Mucosa of descending colon (tissue), 3 donors: Measurements from ENCODE around the gene PDE6C. TPM values are rescaled to one million over a fixed set of nuclear protein-coding genes. Genes with fewer than 3 reads are reported as not detected.

ENCODE experiments used
- ATAC-seq: fragments of 200-7000 bp; cut with Tn5 transposase; one replicate; pipeline ENCODE4 v1.9.1; 2020; ENCODE audit warnings: mild to moderate bottlenecking, moderate library complexity
- DNase-seq, 3 donors: peaks; one replicate each; pipeline ENCODE4 v3.0.0-alpha.2; 2020
- H3K36me3 ChIP-seq: fragments of 200-600 bp; one replicate; pipeline ENCODE4 v1.8.0; 2021; ENCODE audit warnings: low read depth, mild to moderate bottlenecking
- H3K4me1 ChIP-seq: fragments of 200-600 bp; one replicate; pipeline ENCODE4 v1.8.0; 2021; ENCODE audit warnings: low read depth, mild to moderate bottlenecking
- H3K4me3 ChIP-seq: fragments of 200-600 bp; one replicate; pipeline ENCODE4 v1.8.0; 2021; ENCODE audit warnings: mild to moderate bottlenecking
- H3K9me3 ChIP-seq: fragments of 200-600 bp; one replicate; pipeline ENCODE4 v1.8.0; 2021; ENCODE audit warnings: mild to moderate bottlenecking
- intact Hi-C, 2 donors: fragments of 100-400 bp; cut with DNase I in 1 of 2; cut with micrococcal nuclease in 1 of 2; formaldehyde crosslinking; loops; one replicate each; pipeline versions ENCODE4 v1.11.0 to v1.11.1; 2022; cut with DNase I, micrococcal nuclease
- total RNA-seq, 3 donors: library from RNA; stranded (reverse); fragmentation: NEBNext Ultra II Directional in 2 of 3; extraction: Animal tissue kit (Norgen Biotek cat#: 25700) in 2 of 3; gene quantifications; one replicate each; pipeline versions ENCODE4 v1.2.1 to v1.2.4, GENCODE V29; 2021 to 2023
- TF ChIP-seq, protein P1 (sequence below): fragments of 200-600 bp; IDR thresholded peaks from one replicate; pipeline ENCODE4 v1.8.0; 2022; ENCODE audit warnings: antibody characterized with exemption, mild to moderate bottlenecking
- donor health status: DM: no; HTN: no; CAD: no; lungs with moderate emphysema.
- donor health status: DM: no; HTN: no; CAD: no.
- donor health status: DM: no; HTN: yes; CAD: no.

The PDE6C gene
- total RNA-seq, 3 donors from 2014 or later = not detected

DNA sequence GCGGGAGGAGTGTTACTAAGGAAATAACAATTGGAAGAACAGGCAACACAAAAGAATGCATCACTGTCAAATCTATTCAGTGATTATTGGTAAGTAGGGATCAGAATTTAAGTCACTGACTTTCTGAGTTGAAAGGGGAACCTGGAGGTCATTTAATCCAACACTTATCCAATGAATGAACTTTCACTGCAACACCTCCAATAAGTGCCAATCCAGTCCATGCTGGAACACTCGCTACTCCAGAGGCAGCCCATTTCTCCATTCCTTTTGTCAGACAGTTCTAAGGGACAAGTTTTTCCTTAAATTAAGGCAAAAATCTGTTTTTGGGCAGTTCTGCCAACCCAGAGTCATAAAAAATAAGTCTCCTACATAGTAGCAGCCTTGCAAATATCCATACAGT is 60.6 kb downstream of the PDE6C start:
- no peaks in the 10 kb centered on the region for H3K36me3 ChIP-seq
- TF ChIP-seq, protein P1, sequence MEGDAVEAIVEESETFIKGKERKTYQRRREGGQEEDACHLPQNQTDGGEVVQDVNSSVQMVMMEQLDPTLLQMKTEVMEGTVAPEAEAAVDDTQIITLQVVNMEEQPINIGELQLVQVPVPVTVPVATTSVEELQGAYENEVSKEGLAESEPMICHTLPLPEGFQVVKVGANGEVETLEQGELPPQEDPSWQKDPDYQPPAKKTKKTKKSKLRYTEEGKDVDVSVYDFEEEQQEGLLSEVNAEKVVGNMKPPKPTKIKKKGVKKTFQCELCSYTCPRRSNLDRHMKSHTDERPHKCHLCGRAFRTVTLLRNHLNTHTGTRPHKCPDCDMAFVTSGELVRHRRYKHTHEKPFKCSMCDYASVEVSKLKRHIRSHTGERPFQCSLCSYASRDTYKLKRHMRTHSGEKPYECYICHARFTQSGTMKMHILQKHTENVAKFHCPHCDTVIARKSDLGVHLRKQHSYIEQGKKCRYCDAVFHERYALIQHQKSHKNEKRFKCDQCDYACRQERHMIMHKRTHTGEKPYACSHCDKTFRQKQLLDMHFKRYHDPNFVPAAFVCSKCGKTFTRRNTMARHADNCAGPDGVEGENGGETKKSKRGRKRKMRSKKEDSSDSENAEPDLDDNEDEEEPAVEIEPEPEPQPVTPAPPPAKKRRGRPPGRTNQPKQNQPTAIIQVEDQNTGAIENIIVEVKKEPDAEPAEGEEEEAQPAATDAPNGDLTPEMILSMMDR = no peak

DNA sequence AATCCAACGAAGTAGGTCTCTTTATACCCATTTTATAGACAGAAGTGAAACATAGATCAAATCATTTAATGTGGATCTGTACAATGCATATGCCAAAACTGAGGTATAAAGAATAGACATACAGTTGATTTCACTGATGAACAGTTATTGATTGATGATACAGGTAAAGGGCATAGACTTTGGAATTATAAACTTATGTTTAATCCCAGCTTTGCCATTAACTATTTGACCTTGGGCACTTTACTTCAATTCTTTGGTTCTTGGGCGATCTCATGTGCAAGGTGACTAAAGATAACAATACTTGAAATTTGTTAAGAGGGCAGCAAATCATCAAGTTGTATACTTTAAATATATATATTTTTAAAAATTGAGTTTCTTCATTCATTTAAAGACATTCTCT is 61.5 kb downstream of the PDE6C start:
- H3K36me3 ChIP-seq = no peaks in the 10 kb centered on the region
- no peaks in the 10 kb centered on the region for H3K4me1 ChIP-seq
- intact Hi-C loops = no loop called here
- DNase-seq (no peak), ATAC-seq (no peak)
- no peaks in the 10 kb centered on the region for H3K9me3 ChIP-seq
- TF ChIP-seq, protein P1 = no peak
- H3K4me3 ChIP-seq = no peak overlapping the region

More for the DNA sequence above, 60.6 kb downstream of the PDE6C start:
- ATAC-seq (no peak), DNase-seq (no peak)
- intact Hi-C loops = no loop called here
- H3K4me3 ChIP-seq = no peak overlapping the region
- H3K9me3 ChIP-seq = no peaks in the 10 kb centered on the region
- no peaks in the 10 kb centered on the region for H3K4me1 ChIP-seq

DNA sequence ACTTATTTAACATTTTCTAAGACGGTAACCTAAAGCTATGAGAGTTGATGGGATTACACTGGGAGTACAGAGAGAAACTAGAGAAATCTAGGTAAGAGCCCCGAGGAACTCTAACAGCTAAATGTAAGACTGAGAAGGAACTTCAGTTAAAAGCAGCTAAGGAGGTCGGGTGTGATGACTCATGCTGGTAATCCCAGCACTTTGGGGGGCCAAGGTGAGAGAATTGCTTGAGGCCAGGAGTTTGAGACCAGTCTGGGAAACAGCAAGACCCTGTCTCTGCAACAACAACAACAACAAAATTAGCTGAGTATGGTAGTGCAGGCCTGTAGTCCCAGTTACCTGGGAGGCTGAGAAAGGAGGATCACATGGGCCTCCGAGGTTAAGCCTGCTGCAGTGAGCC is 66.0 kb downstream of the PDE6C start:
- no peaks in the 10 kb centered on the region for H3K4me1 ChIP-seq
- ATAC-seq (no peak), DNase-seq (no peak)
- TF ChIP-seq, protein P1 = no peak
- intact Hi-C loops = no loop called here
- H3K9me3 ChIP-seq = no peaks in the 10 kb centered on the region
- H3K4me3 ChIP-seq = no peak overlapping the region
- H3K36me3 ChIP-seq = no peaks in the 10 kb centered on the region

DNA sequence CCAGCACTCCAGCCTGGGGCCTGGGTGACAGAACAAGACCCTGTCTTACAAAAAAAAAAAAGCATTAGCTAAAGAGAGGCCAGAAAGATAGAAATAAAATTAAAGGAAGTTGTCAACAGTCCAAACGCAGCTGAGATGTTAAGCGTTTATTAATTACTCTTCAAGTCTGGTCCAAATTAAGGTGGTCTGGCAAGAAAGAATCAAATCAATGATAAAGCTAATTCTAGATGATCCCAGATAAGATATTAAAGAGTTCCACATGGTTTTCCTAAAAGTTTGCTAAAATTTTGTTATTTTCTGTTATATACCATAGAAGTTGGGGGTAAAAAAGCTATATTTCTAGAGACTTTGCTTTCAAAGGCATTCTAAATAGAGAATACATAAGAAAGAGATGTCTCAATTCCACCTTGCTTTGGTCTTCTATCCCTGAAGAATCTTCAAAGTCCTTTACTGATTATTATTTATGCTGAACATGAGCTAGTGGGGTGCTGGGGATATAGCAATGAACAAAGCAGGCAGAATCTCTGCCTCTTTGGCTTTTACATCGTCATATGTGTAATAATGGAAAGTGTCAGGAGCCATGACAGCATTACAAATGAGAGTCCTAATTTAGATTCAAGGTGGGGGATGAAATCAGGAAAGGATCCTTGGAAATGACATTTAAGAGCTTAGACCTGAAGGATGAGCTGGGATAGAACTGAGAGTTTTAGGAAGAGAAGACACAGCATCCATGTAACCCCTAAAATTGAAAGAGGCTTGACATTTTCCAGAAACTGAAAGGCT is 66.7 kb downstream of the PDE6C start:
- Histone ChIP-seq H3K4me3 (no peak overlapping the region), H3K4me1 (no peaks in the 10 kb centered on the region), H3K9me3 (no peaks in the 10 kb centered on the region), H3K36me3 (no peaks in the 10 kb centered on the region)
- intact Hi-C loops = no loop called here
- TF ChIP-seq, protein P1 = no peak
- no peak for DNase-seq
- ATAC-seq = no peak

DNA sequence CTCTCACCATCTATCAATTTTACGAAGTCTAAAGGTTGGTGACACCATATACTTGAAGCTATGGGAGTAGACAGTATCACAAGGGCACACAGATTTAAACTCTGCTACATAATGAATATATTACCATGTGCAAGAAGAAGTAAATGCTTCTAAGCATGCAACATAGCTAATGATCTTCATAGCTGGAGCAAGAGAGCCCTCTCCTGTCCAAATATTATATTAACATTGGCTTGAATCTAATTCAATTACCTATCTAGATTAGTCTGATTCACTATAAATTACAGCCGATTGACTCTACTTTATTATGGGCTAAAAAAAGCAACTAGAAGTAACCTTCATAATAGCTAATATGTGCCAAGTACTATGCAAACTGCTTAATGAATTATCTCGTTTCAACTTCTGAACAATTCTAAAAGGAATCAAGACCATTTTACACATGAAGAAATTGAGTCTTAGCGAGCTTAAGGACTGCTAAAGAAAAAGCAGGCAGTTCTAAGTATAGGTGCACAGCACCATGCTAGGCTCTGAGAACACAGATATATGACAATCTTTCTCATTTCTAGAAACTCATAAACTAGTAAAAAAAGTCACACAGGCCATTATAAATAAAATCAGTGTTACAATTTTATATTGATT is 68.2 kb downstream of the PDE6C start:
- TF ChIP-seq, protein P1 = no peak
- ATAC-seq (peak; percentile 66), DNase-seq (no peak)
- no peak overlapping the region for H3K4me3 ChIP-seq
- no peaks in the 10 kb centered on the region for H3K4me1 ChIP-seq
- intact Hi-C loops = loop anchor here in 1 of 2 donors (5.0 kb wide), 1 partner anchor 128 kb away; no protein-coding TSS in a partner anchor
- no peaks in the 10 kb centered on the region for H3K9me3 ChIP-seq
- H3K36me3 ChIP-seq = no peaks in the 10 kb centered on the region
